H9 (cell line): ENCODE results near the gene UNC5B. TPM values are rescaled to one million over a fixed set of nuclear protein-coding genes. Genes with fewer than 3 reads are reported as not detected.

ENCODE experiments used
- DNase-seq: peaks from one replicate; pipeline ENCODE4 v3.0.0-alpha.2; 2017
- H2AFZ ChIP-seq: one replicate; pipeline ENCODE4 v1.6.1; 2013; ENCODE audit warnings: mild to moderate bottlenecking, low read length, control low read depth, moderate library complexity
- H2AK5ac ChIP-seq: 2 replicates; pipeline ENCODE4 v1.6.1; 2013; ENCODE audit warnings: low read length, control low read depth, mixed read lengths; ENCODE audit not compliant: insufficient read length
- H2BK120ac ChIP-seq: one replicate; pipeline ENCODE4 v1.6.1; 2013; ENCODE audit warnings: low read depth, mild to moderate bottlenecking, low read length, control low read depth, inconsistent platforms; ENCODE audit not compliant: poor library complexity, severe bottlenecking
- H2BK12ac ChIP-seq: 2 replicates; pipeline ENCODE4 v1.6.1; 2013; ENCODE audit warnings: low read length, control low read depth, mixed read lengths, low read depth; ENCODE audit not compliant: insufficient read length
- H2BK15ac ChIP-seq: 2 replicates; pipeline ENCODE4 v1.6.1; 2013; ENCODE audit warnings: low read depth, low read length, control low read depth
- H2BK20ac ChIP-seq: one replicate; pipeline ENCODE4 v1.6.1; 2013; ENCODE audit warnings: low read depth, mild to moderate bottlenecking, low read length, control low read depth, inconsistent platforms; ENCODE audit not compliant: poor library complexity, severe bottlenecking
- H2BK5ac ChIP-seq: 2 replicates; pipeline ENCODE4 v1.6.1; 2013; ENCODE audit warnings: low read length, control low read depth, mixed read lengths; ENCODE audit not compliant: insufficient read length
- H3K14ac ChIP-seq: 2 replicates; pipeline ENCODE4 v1.6.1; 2013; ENCODE audit warnings: low read length, control low read depth; ENCODE audit not compliant: insufficient read depth
- H3K18ac ChIP-seq: 2 replicates; pipeline ENCODE4 v1.6.1; 2013; ENCODE audit warnings: low read depth, mild to moderate bottlenecking, mixed read lengths, low read length, control low read depth; ENCODE audit not compliant: insufficient read length
- H3K23ac ChIP-seq: 2 replicates; pipeline ENCODE4 v1.6.1; 2013; ENCODE audit warnings: low read length, control low read depth, mixed read lengths, low read depth; ENCODE audit not compliant: insufficient read length
- H3K23me2 ChIP-seq: 2 replicates; pipeline ENCODE4 v1.6.1; 2013; ENCODE audit warnings: low read depth, mild to moderate bottlenecking, mixed read lengths, low read length, control low read depth; ENCODE audit not compliant: insufficient read length, poor library complexity, severe bottlenecking
- H3K27ac ChIP-seq: 2 replicates; pipeline ENCODE4 v1.5.1; 2013; ENCODE audit warnings: low read length, control low read depth, mixed read lengths, low read depth; ENCODE audit not compliant: insufficient read length
- H3K27me3 ChIP-seq: 2 replicates; pipeline ENCODE4 v1.6.1; 2013; ENCODE audit warnings: low read length, control low read depth, inconsistent platforms; ENCODE audit not compliant: insufficient read depth
- H3K4ac ChIP-seq: 2 replicates; pipeline ENCODE4 v1.6.1; 2013; ENCODE audit warnings: low read depth, mild to moderate bottlenecking, control low read depth, inconsistent platforms, low read length, moderate library complexity
- H3K4me1 ChIP-seq: 2 replicates; pipeline ENCODE4 v1.6.1; 2013; ENCODE audit warnings: low read length, control low read depth, inconsistent platforms; ENCODE audit not compliant: insufficient read depth
- H3K4me2 ChIP-seq: 2 replicates; pipeline ENCODE4 v1.6.1; 2013; ENCODE audit warnings: low read length, control low read depth, mixed read lengths; ENCODE audit not compliant: insufficient read length, insufficient read depth
- H3K56ac ChIP-seq: 2 replicates; pipeline ENCODE4 v1.6.1; 2013; ENCODE audit warnings: low read depth, mild to moderate bottlenecking, mixed read lengths, low read length, control low read depth; ENCODE audit not compliant: insufficient read length
- H3K79me1 ChIP-seq: 2 replicates; pipeline ENCODE4 v1.6.1; 2013; ENCODE audit warnings: low read depth, mild to moderate bottlenecking, moderate library complexity, low read length, control low read depth, inconsistent platforms; ENCODE audit not compliant: insufficient read depth, poor library complexity, severe bottlenecking
- H3K79me2 ChIP-seq: 2 replicates; pipeline ENCODE4 v1.6.1; 2013; ENCODE audit warnings: low read length, control low read depth, inconsistent platforms; ENCODE audit not compliant: insufficient read depth
- H3K9ac ChIP-seq: 2 replicates; pipeline ENCODE4 v1.6.1; 2013; ENCODE audit warnings: low read length, control low read depth, mixed read lengths; ENCODE audit not compliant: insufficient read length; ENCODE audit errors: extremely low read depth
- H3K9me3 ChIP-seq: one replicate; pipeline ENCODE4 v1.6.1; 2013; ENCODE audit warnings: low read depth, low read length, inconsistent platforms; ENCODE audit not compliant: control insufficient read depth
- H3T11ph ChIP-seq: one replicate; pipeline ENCODE4 v1.6.1; 2013; ENCODE audit warnings: mild to moderate bottlenecking, low read length, control low read depth, inconsistent platforms
- H4K20me1 ChIP-seq: one replicate; pipeline ENCODE4 v1.6.1; 2013; ENCODE audit not compliant: control insufficient read depth, insufficient read length, insufficient read depth
- H4K5ac ChIP-seq: 2 replicates; pipeline ENCODE4 v1.6.1; 2013; ENCODE audit warnings: low read depth, mild to moderate bottlenecking, mixed read lengths, low read length, control low read depth; ENCODE audit not compliant: insufficient read length
- H4K8ac ChIP-seq: replicated peaks from 2 replicates; pipeline ENCODE4 v1.6.1; 2013; ENCODE audit warnings: low read length, control low read depth, mixed read lengths, low read depth; ENCODE audit not compliant: insufficient read length
- H4K91ac ChIP-seq: 2 replicates; pipeline ENCODE4 v1.6.1; 2013; ENCODE audit warnings: low read depth, mild to moderate bottlenecking, moderate library complexity, mixed read lengths, low read length, control low read depth; ENCODE audit not compliant: insufficient read length
- H3K27ac Mint-ChIP-seq, 3 experiments: 2 replicates in 2 of 3; 3 replicates in 1 of 3; pipeline ENCODE4 v1.8.0; 2020 to 2021; ENCODE audit warnings: mixed read lengths in 3 of 3, mild to moderate bottlenecking in 1 of 3, moderate library complexity in 1 of 3
- H3K27me3 Mint-ChIP-seq: 2 replicates; pipeline ENCODE4 v1.8.0; 2021; ENCODE audit warnings: low read depth, mild to moderate bottlenecking, moderate library complexity, mixed read lengths
- H3K36me3 Mint-ChIP-seq, 3 experiments: 2 replicates in 2 of 3; 3 replicates in 1 of 3; pipeline ENCODE4 v1.8.0; 2020 to 2021; ENCODE audit warnings: low read depth in 3 of 3, mixed read lengths in 3 of 3; ENCODE audit not compliant: insufficient read depth in 1 of 3
- H3K4me1 Mint-ChIP-seq, 2 experiments: 2 replicates each; pipeline ENCODE4 v1.8.0; 2020; ENCODE audit warnings: mixed read lengths in 2 of 2
- H3K4me3 Mint-ChIP-seq, 2 experiments: 2 replicates in 1 of 2; 3 replicates in 1 of 2; pipeline ENCODE4 v1.8.0; 2020 to 2021; ENCODE audit warnings: mild to moderate bottlenecking in 2 of 2, mixed read lengths in 2 of 2, moderate library complexity in 1 of 2
- H3K9me3 Mint-ChIP-seq, 2 experiments: 2 replicates in 1 of 2; 3 replicates in 1 of 2; pipeline ENCODE4 v1.8.0; 2020; ENCODE audit warnings: mild to moderate bottlenecking in 2 of 2, mixed read lengths in 2 of 2, moderate library complexity in 1 of 2
- CTCF ChIP-seq: fragments of 200-600 bp; sonication (generic); conservative IDR thresholded peaks from 3 replicates; pipeline ENCODE4 v1.8.0; 2021; ENCODE audit warnings: antibody characterized with exemption, mild to moderate bottlenecking
- WGBS: extraction: QIAGEN DNeasy Blood & Tissue Kit; methylation state at CpG from one replicate; pipeline ENCODE4 v1.1.7; 2013; ENCODE audit warnings: missing lambda C conversion rate, low lambda C conversion rate, mixed read lengths; ENCODE audit not compliant: insufficient read length; ENCODE audit errors: extremely low coverage; 5-methylcytosine and 5-hydroxymethylcytosine counted together
- total RNA-seq: library from RNA; stranded (reverse); gene quantifications from 2 replicates; pipeline ENCODE4 v1.2.1, GENCODE V29; 2021

UNC5B gene
- total RNA-seq, 1 experiment from 2014 or later: 28.4 TPM

GRCh38 chr10:71202314-71202713 lies 10.1 kb upstream of the UNC5B start:
- Histone ChIP-seq H3K18ac (no peak overlapping the region), H3K23me2 (no peaks in the 10 kb centered on the region), H3K4me2 (no peak overlapping the region), H2AK5ac (no peak overlapping the region), H4K8ac (no peak overlapping the region), H3K9me3 (no peaks in the 10 kb centered on the region), H3K27ac (no peak overlapping the region), H3K23ac (no peak overlapping the region), H3K27me3 (no peaks in the 10 kb centered on the region), H4K5ac (no peak overlapping the region), H4K91ac (no peak overlapping the region), H3K79me1 (no peaks in the 10 kb centered on the region), H3K56ac (no peak overlapping the region), H2BK12ac (no peak overlapping the region), H3T11ph (no peak overlapping the region), H2BK120ac (no peak overlapping the region), H2BK20ac (no peak overlapping the region), H3K79me2 (no peaks in the 10 kb centered on the region), H3K4me1 (no peaks in the 10 kb centered on the region), H2AFZ (no peak overlapping the region), H3K14ac (no peak overlapping the region), H2BK15ac (no peak overlapping the region), H2BK5ac (no peak overlapping the region), H3K9ac (no peak overlapping the region), H3K4ac (no peak overlapping the region), H4K20me1 (no peaks in the 10 kb centered on the region)
- DNase-seq: no peak
- Mint-ChIP-seq H3K4me1 (peaks cover 12 to 14% of the 10 kb centered on the region in 2 experiments), H3K9me3 (peaks cover 17% of the 10 kb centered on the region in 2 experiments), H3K27ac (no peak overlapping the region), H3K27me3 (peaks cover 11% of the 10 kb centered on the region), H3K36me3 (peaks cover 3 to 17% (median 5%) of the 10 kb centered on the region in 3 experiments; a peak in 5 of 7 replicates), H3K4me3 (no peak overlapping the region)
- WGBS: no CpG with 5 or more reads among the region's 1 CpG
- TF ChIP-seq CTCF: no peak
